Fibroblast of pulmonary artery (primary cell): ENCODE data around the gene RENBP.
A peak's percentile ranks its signal among the peaks of the same experiment; 100 is the strongest.

ENCODE experiments used
- DNase-seq: peaks from one replicate; pipeline ENCODE4 v3.0.0-alpha.2; 2010; ENCODE audit warnings: low read depth
- H3K4me3 ChIP-seq: replicated peaks from 2 replicates; pipeline ENCODE4 v1.5.1; 2011; ENCODE audit warnings: low read depth, mild to moderate bottlenecking, control low read depth, low read length, moderate library complexity
- CTCF ChIP-seq: IDR thresholded peaks from 2 replicates; pipeline ENCODE4 v1.5.1; 2011; ENCODE audit warnings: mild to moderate bottlenecking, control low read depth, low read length, inconsistent platforms; ENCODE audit errors: missing control alignments

RENBP gene

DNA sequence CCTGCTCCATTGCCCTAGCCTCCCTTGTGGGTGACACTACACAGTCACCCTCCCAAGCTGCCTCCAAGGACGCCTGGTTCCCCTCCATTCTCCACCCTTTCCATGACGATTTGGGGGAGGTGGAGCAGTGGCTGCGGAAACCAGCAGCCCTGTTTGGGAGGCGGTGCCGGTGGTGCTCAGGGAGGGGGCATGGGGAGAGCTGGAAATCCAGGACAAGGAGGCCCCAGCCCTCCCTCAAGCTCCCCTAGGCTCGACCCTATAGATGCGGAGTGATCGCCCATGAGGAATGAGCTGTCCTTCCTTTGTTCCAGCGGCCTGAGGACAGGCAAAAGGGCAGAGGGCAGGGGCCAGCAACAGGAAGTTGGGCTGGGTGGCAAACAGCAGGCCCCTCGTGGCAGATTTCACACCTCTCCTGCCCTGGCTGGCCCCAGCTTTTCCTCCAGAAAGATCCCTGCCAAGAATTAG lies 3.6 kb upstream of the RENBP start:
- H3K4me3 ChIP-seq, result no peak overlapping the region
- TF ChIP-seq CTCF, result no peak
- DNase-seq, result no peak

DNA sequence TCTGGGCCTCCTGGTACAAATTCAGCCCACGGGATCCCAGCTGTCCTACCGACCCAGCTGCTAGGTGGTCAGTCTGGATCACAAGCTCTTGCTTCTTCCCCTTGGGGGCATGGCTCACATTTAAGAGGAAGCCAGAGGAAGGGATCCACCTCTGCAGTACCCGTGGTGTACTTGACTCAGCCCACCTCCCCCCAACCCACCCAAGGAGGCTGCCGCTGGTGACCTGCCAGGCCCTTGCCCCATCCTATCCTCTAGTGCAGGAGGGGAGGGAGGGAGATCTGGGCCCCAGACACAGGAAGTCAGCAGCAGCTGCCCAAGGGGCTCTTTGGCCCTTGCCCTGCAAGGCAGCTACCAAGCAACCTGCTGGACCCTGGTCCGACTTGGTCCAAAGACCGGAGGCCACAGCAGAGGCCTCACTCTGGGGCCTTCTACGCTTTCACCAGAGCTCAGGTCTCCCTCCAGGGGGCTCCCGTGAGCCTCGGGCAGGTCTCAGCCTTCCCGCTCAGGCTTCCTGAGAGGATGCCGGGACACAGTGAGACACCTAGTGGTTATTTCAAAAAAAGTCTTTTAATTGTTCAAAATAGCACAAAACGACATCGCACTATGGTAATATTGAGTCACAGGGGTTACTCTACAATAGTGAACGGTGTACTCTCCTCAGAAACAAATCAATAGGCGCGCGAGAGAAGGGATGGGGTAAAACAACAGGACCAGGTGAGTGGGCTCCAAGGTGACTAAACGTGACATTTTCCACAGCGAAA lies 2.7 kb upstream of the RENBP start:
- peak; percentile 84 for DNase-seq
- TF ChIP-seq CTCF, result peak; percentile 88
- no peak overlapping the region for H3K4me3 ChIP-seq

DNA sequence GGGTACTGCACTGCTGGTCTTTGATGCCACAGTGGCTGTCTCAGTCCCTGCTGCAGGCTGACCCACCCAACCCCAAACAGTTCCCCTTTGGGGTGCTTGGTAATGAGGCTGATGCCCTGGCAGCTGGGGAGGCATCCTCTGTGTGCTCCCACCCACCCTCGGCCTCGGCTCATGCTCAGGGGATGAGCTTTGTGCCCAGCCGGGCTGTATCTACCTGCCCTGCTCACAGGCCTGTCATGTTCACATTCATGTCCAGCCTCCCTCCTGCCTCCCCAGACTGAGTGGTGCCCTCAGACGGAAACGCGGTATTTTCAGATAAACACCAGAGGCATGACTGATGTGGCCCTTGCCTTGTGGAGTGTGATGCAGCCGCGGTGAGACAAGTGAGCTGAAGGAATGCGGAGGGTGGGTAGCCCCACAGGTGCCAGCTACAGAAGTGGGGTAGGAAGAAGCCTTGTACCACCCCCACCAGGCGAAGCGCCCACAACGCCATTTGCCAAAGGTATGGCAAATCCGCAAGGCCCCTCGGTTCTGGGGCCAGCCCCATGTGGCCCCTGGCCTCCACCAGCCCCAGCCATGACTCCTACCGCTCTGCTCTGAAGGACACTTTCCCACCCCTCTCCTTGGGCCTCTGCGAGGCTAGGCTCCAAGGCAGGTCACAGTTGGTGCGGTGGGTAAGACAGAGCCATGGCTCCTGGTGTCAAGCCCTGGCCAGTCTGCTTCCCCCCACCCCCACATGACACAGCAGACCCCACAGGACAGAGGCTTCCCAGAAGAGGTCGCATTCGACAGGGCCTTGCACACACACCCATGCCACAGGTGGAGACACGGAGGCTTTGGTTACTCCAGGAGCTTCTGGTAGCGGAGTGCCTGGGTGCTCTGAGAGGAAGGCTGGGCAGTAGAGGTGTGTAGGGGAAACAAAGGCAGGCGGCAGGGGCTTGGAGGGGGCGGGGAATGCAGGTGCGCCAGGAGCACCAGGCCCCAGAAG lies 1.8 kb upstream of the RENBP start:
- no peak for DNase-seq
- H3K4me3 ChIP-seq, result no peak overlapping the region
- TF ChIP-seq CTCF, result no peak

DNA sequence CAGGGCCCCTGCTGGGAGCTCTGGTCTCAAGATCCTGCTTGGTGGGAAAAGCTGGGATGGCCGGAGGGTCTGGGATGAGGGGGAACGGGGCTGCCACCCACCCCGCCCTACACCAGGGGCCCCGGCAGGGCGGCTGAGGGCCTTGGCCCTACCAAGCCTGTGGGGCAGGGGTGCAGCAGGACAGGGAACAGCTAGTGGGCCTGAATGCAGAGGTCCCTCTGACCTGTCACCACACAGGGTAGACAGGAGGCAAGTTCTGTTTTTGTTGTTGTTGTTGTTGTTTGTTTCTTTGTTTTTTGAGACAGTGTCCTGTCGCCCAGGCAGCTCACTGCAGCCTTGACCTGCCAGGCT lies 332 bp upstream of the RENBP start:
- TF ChIP-seq CTCF, result no peak
- no peak for DNase-seq
- H3K4me3 ChIP-seq, result no peak overlapping the region

DNA sequence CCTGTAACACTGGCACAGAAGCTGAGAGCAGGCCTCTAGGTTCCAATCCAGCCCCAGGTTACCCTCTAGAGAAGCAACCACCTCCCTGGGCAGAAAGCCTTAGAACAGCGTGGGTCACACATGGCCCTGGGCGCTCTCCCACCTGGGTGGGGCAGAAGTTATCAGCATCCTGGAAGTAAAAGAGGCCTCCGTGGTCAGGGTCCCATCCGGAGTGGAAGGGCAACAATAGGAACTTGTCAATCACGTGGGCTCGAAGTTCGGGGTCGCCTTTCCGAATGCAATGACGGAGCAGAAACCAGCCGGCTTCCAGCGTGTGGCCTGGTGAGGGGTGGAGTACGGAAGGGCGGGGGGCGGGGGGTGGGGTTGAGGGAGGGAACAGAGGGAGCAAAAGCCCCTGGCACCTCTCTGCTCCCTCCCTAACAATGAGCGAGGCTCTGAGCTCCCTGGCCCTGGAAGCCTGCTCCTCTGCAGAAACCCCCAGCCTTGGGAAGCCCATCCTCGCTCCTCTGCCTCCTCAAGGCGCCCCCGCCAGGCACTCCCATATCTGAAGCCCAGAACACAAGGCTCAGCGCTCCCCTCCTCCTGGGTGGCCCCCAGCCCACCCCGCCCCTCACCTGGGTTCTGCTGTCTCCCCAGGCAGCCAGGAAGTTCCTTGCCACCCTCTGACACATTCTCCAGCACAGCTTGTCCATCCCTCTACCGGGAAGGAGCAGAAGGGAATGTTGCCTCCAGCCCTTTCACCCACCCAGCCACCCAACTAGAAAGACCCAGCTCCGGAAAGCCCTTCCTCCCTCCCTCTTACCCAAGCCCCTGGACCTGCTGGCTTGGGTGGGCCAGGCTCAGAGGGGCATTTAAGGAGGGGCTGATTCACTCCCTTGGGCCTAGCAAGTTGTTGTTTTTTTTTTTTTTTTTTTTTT lies 2.8 kb downstream of the RENBP start:
- no peak overlapping the region for H3K4me3 ChIP-seq
- no peak for TF ChIP-seq CTCF
- DNase-seq, result no peak

- DNase-seq, result no peak
- TF ChIP-seq CTCF, result no peak
- no peak overlapping the region for H3K4me3 ChIP-seq
Measured at GRCh38 chrX:153939573-153939972, 4.9 kb downstream of the RENBP start.
